NCI-H2081 (cell line): ENCODE results near the gene SRF.

Experiments used
- DNase-seq, 2 experiments: peaks; one replicate each; lab custom pipeline; 2025; lab: John Stamatoyannopoulos, UW

Gene SRF

GRCh38 chr6:43183441-43183840 is 12.4 kb downstream of the SRF start:
- DNase-seq: no peak

GRCh38 chr6:43184268-43184985 is 13.4 kb downstream of the SRF start:
- no peak for DNase-seq

GRCh38 chr6:43185391-43185985 is 14.4 kb downstream of the SRF start:
- no peak for DNase-seq

- DNase-seq: no peak
Measured at GRCh38 chr6:43186019-43186418, 14.9 kb downstream of the SRF start.

GRCh38 chr6:43186706-43187105 is 15.6 kb downstream of the SRF start:
- DNase-seq: no peak

GRCh38 chr6:43187821-43188220 is 16.8 kb downstream of the SRF start:
- DNase-seq: no peak

GRCh38 chr6:43188426-43188825 is 17.4 kb downstream of the SRF start:
- DNase-seq: no peak

GRCh38 chr6:43189776-43190304 is 18.8 kb downstream of the SRF start:
- DNase-seq: no peak

- DNase-seq: no peak
Measured at GRCh38 chr6:43192911-43193310, 21.8 kb downstream of the SRF start.

GRCh38 chr6:43193929-43194328 is 22.9 kb downstream of the SRF start:
- DNase-seq: no peak

GRCh38 chr6:43196337-43196736 is 25.3 kb downstream of the SRF start:
- no peak for DNase-seq

GRCh38 chr6:43199912-43200311 is 28.8 kb downstream of the SRF start:
- DNase-seq: no peak

- no peak for DNase-seq
Measured at GRCh38 chr6:43200541-43200940, 29.5 kb downstream of the SRF start.

GRCh38 chr6:43202451-43202850 is 31.4 kb downstream of the SRF start:
- DNase-seq: no peak

- DNase-seq: no peak
Measured at GRCh38 chr6:43203029-43203717, 32.1 kb downstream of the SRF start.

GRCh38 chr6:43203718-43204095 is 32.6 kb downstream of the SRF start:
- DNase-seq: no peak

- DNase-seq: no peak
Measured at GRCh38 chr6:43204271-43205105, 33.4 kb downstream of the SRF start.

- no peak for DNase-seq
Measured at GRCh38 chr6:43205849-43206248, 34.8 kb downstream of the SRF start.

- DNase-seq: peak in 1 of 2 experiments; percentile 16
Measured at GRCh38 chr6:43207286-43207685, 36.2 kb downstream of the SRF start.

GRCh38 chr6:43211955-43212354 is 40.9 kb downstream of the SRF start:
- no peak for DNase-seq

GRCh38 chr6:43213431-43213830 is 42.4 kb downstream of the SRF start:
- DNase-seq: no peak

- no peak for DNase-seq
Measured at GRCh38 chr6:43215066-43215465, 44.0 kb downstream of the SRF start.
